Activated B cell treated with CpG ODN at 0.5 μM for 24 hours (primary cell): ENCODE results near the gene KDM4B. TPM values are rescaled to one million over a fixed set of nuclear protein-coding genes. Genes with fewer than 3 reads are reported as not detected.

Experiments used
- ATAC-seq: fragments of 200-7000 bp; cut with Tn5 transposase; one replicate; pipeline ENCODE4 v1.10.0; 2021; ENCODE audit warnings: low read depth, mild to moderate bottlenecking, moderate library complexity
- CTCF ChIA-PET: fragments of 350-600 bp; sonication (Branson Sonifier 250); formaldehyde crosslinking; loops from one replicate; lab custom pipeline; 2021; ENCODE audit warnings: antibody characterized with exemption; lab: Charles Lee
- POLR2A ChIA-PET: fragments of 350-600 bp; sonication (Branson Sonifier 250); formaldehyde crosslinking; loops from one replicate; lab custom pipeline; 2021; ENCODE audit warnings: antibody characterized with exemption; lab: Charles Lee
- DNase-seq: peaks from one replicate; pipeline ENCODE4 v3.0.0; 2022
- H3K27ac Mint-ChIP-seq: one replicate; pipeline ENCODE4 v1.8.0; 2020; ENCODE audit warnings: mixed read lengths
- H3K27me3 Mint-ChIP-seq: one replicate; pipeline ENCODE4 v1.8.0; 2021; ENCODE audit warnings: mixed read lengths
- H3K36me3 Mint-ChIP-seq: one replicate; pipeline ENCODE4 v1.8.0; 2021; ENCODE audit warnings: low read depth, mixed read lengths
- H3K4me1 Mint-ChIP-seq: one replicate; pipeline ENCODE4 v1.8.0; 2021; ENCODE audit warnings: mixed read lengths
- H3K4me3 Mint-ChIP-seq: one replicate; pipeline ENCODE4 v1.8.0; 2020; ENCODE audit warnings: mild to moderate bottlenecking, mixed read lengths
- H3K9me3 Mint-ChIP-seq: one replicate; pipeline ENCODE4 v1.8.0; 2020; ENCODE audit warnings: mixed read lengths
- intact Hi-C: fragments of 100-400 bp; cut with micrococcal nuclease; formaldehyde crosslinking; loops from one replicate; pipeline ENCODE4 v1.15.1; 2024
- total RNA-seq: library from RNA; stranded (reverse); gene quantifications from 2 replicates; pipeline ENCODE4 v1.2.3, GENCODE V29; 2022
- TF ChIP-seq, protein P1 (sequence below): fragments of 200-600 bp; IDR thresholded peaks from one replicate; pipeline ENCODE4 v1.8.0; 2022; ENCODE audit warnings: antibody characterized with exemption, mild to moderate bottlenecking

KDM4B gene
- total RNA-seq, 1 donor from 2014 or later: 88.9 TPM

DNA sequence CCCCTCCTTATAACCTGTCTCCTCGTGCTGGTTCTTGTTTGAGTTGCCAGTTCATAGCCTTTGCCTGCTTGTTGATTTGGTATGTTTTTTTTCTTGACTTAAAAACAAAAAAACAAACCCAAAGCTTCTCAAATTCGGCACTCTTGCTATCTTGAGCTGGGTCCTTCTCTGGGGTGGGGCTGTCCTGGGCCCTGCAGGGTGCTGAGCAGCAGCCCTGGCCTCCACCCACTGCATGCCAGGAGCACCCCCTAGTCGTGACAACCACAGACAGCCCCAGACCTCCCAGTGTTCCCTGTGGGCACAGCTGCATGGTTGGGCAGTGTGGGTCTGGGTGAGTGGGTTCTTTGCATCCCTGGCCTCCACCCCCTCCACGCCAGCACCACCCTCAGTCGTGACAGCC lies 27.8 kb downstream of the KDM4B start:
- TF ChIP-seq, protein P1, sequence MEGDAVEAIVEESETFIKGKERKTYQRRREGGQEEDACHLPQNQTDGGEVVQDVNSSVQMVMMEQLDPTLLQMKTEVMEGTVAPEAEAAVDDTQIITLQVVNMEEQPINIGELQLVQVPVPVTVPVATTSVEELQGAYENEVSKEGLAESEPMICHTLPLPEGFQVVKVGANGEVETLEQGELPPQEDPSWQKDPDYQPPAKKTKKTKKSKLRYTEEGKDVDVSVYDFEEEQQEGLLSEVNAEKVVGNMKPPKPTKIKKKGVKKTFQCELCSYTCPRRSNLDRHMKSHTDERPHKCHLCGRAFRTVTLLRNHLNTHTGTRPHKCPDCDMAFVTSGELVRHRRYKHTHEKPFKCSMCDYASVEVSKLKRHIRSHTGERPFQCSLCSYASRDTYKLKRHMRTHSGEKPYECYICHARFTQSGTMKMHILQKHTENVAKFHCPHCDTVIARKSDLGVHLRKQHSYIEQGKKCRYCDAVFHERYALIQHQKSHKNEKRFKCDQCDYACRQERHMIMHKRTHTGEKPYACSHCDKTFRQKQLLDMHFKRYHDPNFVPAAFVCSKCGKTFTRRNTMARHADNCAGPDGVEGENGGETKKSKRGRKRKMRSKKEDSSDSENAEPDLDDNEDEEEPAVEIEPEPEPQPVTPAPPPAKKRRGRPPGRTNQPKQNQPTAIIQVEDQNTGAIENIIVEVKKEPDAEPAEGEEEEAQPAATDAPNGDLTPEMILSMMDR: no peak
- CTCF ChIA-PET: no interaction called here
- Mint-ChIP-seq H3K36me3 (peaks cover 41% of the 10 kb centered on the region), H3K27ac (no peak overlapping the region), H3K4me1 (peaks cover 13% of the 10 kb centered on the region), H3K9me3 (peaks cover 9% of the 10 kb centered on the region), H3K27me3 (no peaks in the 10 kb centered on the region), H3K4me3 (no peak overlapping the region)
- no peak for DNase-seq
- ATAC-seq: no peak
- POLR2A ChIA-PET: interaction anchor here (0.6 kb wide), 1 partner anchor 165 kb away, joined by 10 read pairs; no protein-coding TSS in a partner anchor
- intact Hi-C loops: no loop called here

DNA sequence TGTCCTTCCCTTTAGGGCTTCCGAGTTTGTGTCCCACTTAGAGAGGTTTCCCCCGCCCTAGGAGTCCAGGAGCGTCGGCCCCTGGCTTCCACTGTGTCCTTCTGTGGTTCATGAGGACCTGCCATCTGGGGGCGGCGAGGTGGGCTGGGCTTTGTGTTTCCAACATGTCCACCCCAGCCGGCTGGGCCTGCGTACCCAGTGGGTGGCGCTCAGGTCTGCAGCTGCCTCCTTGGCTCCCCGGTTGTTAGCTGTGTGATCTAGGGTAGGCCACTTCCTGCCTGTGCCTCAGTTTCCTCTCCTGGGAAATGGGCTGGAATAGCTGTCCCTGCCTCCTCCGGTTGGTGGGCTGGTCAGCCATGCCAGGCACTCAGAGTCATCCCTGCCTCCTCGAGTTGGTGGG lies 28.4 kb downstream of the KDM4B start:
- CTCF ChIA-PET: no interaction called here
- no peak overlapping the region for H3K27ac Mint-ChIP-seq
- no peaks in the 10 kb centered on the region for H3K27me3 Mint-ChIP-seq
- POLR2A ChIA-PET: no interaction called here
- intact Hi-C loops: no loop called here
- H3K4me3 Mint-ChIP-seq: no peak overlapping the region
- TF ChIP-seq, protein P1: no peak
- H3K9me3 Mint-ChIP-seq: peaks cover 4% of the 10 kb centered on the region
- peaks cover 15% of the 10 kb centered on the region for H3K4me1 Mint-ChIP-seq
- H3K36me3 Mint-ChIP-seq: peaks cover 36% of the 10 kb centered on the region
- no peak for ATAC-seq
- DNase-seq: no peak

DNA sequence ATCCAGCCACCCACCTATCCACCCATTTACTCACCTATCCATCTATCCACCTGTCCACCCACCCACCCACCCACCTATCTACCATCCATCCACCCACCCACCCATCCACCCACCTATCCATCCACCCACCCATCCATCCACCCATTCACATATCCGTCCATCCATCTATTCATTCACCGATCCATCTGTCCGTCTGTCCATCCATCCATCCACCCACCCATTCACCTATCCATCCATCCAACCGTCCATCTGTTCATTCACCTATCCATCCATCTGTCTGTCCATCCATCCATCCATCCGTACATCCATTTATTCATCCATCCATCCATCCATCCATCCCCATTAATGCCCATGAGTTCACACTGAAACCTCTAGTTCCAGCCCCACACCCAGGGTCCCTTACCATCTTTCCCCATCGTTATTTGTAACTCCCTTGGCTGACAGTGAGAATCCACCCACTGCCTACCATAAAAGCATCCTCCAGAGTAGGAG lies 31.3 kb downstream of the KDM4B start:
- CTCF ChIA-PET: no interaction called here
- H3K27me3 Mint-ChIP-seq: no peaks in the 10 kb centered on the region

GRCh38 chr19:5001615-5002014 lies 32.7 kb downstream of the KDM4B start:
- CTCF ChIA-PET: interaction anchor here (0.8 to 1.7 kb wide), 8 partner anchors 13 to 192 kb away, joined by 3 to 5 read pairs (median 3); no protein-coding TSS in a partner anchor
- H3K36me3 Mint-ChIP-seq: peaks cover 16% of the 10 kb centered on the region
- H3K4me3 Mint-ChIP-seq: no peak overlapping the region
- no peaks in the 10 kb centered on the region for H3K9me3 Mint-ChIP-seq
- no peaks in the 10 kb centered on the region for H3K27me3 Mint-ChIP-seq
- no peak overlapping the region for H3K27ac Mint-ChIP-seq
- TF ChIP-seq, protein P1: no peak
- peaks cover 14% of the 10 kb centered on the region for H3K4me1 Mint-ChIP-seq
- intact Hi-C loops: no loop called here
- ATAC-seq (no peak), DNase-seq (no peak)
- POLR2A ChIA-PET: interaction anchor here (0.6 to 0.8 kb wide), 3 partner anchors 30 to 62 kb away, joined by 3 to 6 read pairs (median 4); no protein-coding TSS in a partner anchor

More for the DNA sequence above, 31.3 kb downstream of the KDM4B start:
- Mint-ChIP-seq H3K4me1 (peaks cover 14% of the 10 kb centered on the region), H3K4me3 (no peak overlapping the region), H3K9me3 (no peaks in the 10 kb centered on the region), H3K27ac (no peak overlapping the region), H3K36me3 (peaks cover 24% of the 10 kb centered on the region)
- ATAC-seq: no peak
- no peak for DNase-seq
- intact Hi-C loops: no loop called here
- POLR2A ChIA-PET: no interaction called here
- TF ChIP-seq, protein P1: no peak

GRCh38 chr19:5002143-5002542 lies 33.2 kb downstream of the KDM4B start:
- H3K9me3 Mint-ChIP-seq: no peaks in the 10 kb centered on the region
- no peak for ATAC-seq

More at GRCh38 chr19:5002143-5002542, 33.2 kb downstream of the KDM4B start:
- no peaks in the 10 kb centered on the region for H3K27me3 Mint-ChIP-seq
- no peak for DNase-seq
- H3K27ac Mint-ChIP-seq: no peak overlapping the region
- peaks cover 12% of the 10 kb centered on the region for H3K36me3 Mint-ChIP-seq
- H3K4me1 Mint-ChIP-seq: peaks cover 14% of the 10 kb centered on the region
- CTCF ChIA-PET: interaction anchor here (0.8 to 1.7 kb wide), 8 partner anchors 13 to 193 kb away, joined by 3 to 5 read pairs (median 3); no protein-coding TSS in a partner anchor
- TF ChIP-seq, protein P1: no peak
- intact Hi-C loops: no loop called here
- H3K4me3 Mint-ChIP-seq: no peak overlapping the region
- POLR2A ChIA-PET: interaction anchor here (0.6 kb wide), 1 partner anchor 62 kb away, joined by 6 read pairs; no protein-coding TSS in a partner anchor
